Astrocyte of the spinal cord (primary cell): ENCODE results near the gene EEF2.

Experiments used
- DNase-seq: peaks from one replicate; pipeline ENCODE4 v3.0.0; 2011; ENCODE audit warnings: low read depth, low spot score
- H3K4me3 ChIP-seq: 2 replicates; pipeline ENCODE4 v1.5.1; 2011; ENCODE audit warnings: low read depth, mild to moderate bottlenecking, low read length, moderate library complexity
- in situ Hi-C: cut with HindIII; loops from 2 replicates; pipeline ENCODE4 v1.10.0; 2017; ENCODE audit warnings: low sequenced_read_pairs
- TF ChIP-seq, protein P1 (sequence below): IDR thresholded peaks from 2 replicates; pipeline ENCODE4 v1.5.1; 2012; ENCODE audit warnings: low read depth, mild to moderate bottlenecking, low read length, inconsistent platforms

Gene EEF2

DNA sequence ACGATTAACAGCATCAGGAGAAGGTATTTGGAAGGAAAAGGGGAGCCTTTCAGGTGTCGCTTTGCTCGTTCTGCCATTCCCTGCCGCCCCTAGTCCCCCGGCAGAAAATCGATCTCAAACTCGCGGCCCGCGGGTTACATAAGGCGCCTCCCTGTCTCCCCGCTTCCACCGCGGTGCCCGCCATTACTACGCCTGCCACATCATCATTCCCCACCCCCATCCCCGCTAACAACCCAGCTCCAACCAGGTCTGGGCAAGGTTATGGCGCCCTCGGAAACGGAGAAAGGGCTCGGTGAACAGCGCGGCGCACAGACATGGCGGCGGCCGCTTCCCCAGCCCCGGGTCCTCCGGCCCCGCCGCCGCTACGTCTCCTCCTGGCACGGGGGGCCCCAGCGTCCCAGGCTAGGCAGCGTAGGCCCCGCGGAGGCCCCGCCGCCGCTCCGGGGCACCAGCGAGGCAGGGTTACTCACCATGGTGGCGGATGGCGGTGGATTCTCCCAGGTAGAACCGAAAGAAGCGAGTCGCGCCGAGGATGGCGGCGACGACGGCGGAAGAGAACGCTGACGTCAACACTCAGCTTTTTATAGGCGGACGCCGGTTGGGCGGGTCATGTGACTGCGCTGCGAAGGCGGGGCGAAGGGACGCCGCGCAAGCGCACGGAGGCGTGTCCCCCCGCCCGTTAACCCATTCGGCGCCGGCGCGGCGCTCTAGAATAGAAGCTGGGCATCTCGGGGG lies at the start of gene EEF2:
Gene EEF2 (minus strand): TSS at position 556 of the 735 bp plus-strand sequence. CDS start 83 bp downstream, at position 473.
- in situ Hi-C loops = no loop called here
- DNase-seq = peak; percentile 87
- TF ChIP-seq, protein P1, sequence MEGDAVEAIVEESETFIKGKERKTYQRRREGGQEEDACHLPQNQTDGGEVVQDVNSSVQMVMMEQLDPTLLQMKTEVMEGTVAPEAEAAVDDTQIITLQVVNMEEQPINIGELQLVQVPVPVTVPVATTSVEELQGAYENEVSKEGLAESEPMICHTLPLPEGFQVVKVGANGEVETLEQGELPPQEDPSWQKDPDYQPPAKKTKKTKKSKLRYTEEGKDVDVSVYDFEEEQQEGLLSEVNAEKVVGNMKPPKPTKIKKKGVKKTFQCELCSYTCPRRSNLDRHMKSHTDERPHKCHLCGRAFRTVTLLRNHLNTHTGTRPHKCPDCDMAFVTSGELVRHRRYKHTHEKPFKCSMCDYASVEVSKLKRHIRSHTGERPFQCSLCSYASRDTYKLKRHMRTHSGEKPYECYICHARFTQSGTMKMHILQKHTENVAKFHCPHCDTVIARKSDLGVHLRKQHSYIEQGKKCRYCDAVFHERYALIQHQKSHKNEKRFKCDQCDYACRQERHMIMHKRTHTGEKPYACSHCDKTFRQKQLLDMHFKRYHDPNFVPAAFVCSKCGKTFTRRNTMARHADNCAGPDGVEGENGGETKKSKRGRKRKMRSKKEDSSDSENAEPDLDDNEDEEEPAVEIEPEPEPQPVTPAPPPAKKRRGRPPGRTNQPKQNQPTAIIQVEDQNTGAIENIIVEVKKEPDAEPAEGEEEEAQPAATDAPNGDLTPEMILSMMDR = no peak
- peak within 1 kb of the TSS; percentile 84 for H3K4me3 ChIP-seq

DNA sequence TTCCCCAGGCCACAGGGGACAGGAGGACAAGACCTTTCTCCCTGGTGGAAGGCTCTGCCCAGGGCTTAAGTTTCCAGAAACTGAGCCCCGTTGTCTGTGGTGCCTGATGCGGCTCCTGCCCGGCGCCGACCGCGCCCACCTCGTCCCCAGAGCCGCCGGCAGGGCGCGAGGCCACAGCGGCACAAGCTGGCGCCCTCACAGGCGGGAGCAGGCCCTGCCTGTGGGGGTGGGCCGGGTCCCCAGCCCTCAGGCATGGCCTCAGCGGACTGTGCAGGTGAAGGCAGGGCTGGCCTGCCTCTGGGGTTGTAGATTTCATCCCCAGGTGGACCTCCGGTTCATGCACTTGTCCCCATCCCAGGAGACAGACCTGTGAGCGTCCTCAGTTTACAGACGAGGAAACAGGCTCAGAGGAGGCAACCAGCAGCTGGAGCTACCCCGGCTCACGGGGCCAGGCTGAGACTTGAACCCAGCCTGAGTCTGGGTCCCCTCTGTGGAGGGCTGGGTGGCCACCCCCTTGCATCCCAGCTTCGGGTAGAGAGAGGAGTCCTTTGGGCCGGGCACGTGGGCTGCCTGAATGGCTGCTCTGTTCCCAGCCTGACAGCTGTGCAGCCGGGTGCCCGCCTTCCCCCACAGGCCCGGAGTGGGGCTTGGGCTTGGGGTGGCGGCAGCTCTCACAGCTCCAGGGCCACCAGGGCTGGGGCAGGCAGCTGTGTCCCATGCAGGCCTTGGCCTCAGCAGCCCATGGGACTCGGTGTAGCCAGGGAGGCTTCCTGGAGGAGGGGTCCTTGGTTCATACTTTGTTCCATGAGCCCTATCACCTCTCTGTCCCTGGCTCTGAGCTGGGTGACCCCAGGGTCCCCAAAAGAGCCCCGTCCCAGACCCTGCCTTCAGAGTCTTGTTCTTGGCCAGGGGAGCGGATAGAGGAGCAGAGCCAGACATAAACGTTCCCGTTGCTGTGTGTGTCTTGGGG lies 49.1 kb upstream of the EEF2 start:
- in situ Hi-C loops = no loop called here
- no peak overlapping the region for H3K4me3 ChIP-seq
- no peak for DNase-seq
- TF ChIP-seq, protein P1 = no peak

DNA sequence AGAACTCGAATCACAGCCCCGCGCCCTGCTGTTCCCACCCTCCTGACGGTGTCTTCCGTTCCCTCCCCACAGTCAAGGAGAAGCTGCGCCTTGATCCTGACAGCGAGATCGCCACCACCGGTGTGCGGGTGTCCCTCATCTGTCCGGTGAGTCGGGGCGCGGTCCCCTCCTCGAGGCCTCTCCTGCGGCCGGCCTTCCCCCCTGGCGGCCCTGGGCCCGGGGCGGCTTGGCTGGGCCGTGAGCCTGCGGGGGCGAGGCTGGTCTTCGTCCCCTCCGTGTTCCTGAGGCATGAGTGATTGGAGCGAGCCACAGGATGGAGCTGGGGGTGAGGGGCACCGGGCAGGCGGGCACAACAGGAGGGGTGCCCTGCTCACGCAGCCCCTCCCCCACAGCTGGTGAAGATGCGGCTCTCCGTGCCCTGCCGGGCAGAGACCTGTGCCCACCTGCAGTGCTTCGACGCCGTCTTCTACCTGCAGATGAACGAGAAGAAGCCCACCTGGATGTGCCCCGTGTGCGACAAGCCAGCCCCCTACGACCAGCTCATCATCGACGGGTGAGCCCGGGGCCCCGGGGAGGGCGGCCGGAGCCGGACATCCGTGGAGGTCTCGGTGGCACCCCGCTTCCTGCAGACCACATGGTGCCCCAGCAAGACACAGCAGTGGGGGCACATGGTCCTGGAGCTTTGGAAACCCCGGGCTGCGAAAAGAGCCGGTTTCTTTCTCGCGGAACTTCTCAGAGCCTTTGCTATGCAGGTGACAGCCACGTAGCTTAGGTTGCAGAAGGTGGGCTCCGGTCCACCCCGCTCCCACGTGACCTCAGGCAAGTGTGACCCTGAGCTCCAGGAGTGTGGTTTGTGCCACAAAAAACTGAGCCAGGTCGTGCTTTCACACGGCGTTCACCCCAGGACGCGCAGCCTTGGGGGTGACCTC lies 48.0 kb upstream of the EEF2 start:
- H3K4me3 ChIP-seq = no peak overlapping the region
- in situ Hi-C loops = no loop called here
- TF ChIP-seq, protein P1 = no peak
- no peak for DNase-seq

DNA sequence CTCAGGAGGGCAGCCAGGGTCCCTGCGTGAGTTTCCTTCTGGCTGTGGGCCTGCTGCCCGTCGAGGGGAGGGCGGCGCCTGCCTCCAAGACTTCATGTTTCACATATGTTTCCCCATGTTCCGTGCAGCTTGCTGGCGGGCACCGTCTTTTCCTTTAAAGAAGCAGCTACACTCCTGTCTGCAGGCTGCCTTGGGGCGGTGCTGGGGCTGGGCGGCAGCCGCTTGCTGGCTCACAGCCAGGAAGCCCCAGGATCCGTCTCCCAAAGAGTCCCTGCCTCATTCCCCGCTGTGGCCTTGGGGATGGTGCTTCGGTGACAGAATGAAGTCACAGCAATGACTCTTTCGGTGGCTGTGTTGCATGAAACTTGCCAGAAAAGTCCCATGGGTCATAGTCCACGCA lies 47.2 kb upstream of the EEF2 start:
- in situ Hi-C loops = no loop called here

DNA sequence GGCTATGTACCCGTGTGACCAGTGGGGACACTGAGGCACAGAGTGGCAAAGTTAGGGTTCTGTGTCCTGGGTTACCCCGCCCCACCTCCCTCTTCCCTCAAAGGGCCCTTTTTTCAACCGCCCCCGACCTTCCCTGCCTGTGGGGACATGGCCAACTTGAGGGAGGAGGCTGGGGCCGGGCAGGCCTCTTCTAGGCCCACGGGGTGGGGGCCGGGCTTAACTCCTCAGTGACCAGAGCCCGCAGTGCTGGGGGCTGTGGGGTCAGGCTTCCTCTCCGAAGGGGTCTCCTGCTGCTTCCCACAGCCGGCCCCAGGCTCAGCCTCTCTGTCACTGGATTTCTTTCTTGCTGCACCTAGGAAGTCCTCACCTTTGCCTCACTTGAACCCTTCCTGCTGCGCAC lies 46.2 kb upstream of the EEF2 start:
- no peak for DNase-seq
- no peak overlapping the region for H3K4me3 ChIP-seq
- in situ Hi-C loops = no loop called here
- TF ChIP-seq, protein P1 = no peak

More for the DNA sequence above, 47.2 kb upstream of the EEF2 start:
- no peak for DNase-seq
- TF ChIP-seq, protein P1 = no peak
- H3K4me3 ChIP-seq = no peak overlapping the region

DNA sequence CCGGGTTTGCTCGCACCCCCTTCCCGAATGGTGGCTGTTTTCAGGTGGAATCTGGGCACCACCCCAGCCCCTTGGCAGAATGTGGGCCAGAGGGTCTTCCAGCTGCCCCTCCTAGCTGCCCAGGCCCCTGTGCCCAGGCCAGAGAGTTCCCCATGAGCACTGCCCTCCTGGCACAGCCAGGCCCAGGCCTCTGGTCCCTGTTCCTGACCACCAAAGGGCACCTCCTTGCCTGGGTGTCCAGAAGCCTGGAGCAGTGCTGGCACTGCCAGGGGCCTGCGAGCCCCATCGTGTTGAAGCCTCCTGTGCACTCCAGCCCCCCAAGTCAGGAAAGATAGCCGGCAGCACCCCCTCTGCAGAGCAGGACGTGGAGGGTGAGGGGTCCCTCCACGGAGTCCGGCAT lies 45.7 kb upstream of the EEF2 start:
- DNase-seq = no peak
- in situ Hi-C loops = no loop called here
- H3K4me3 ChIP-seq = no peak overlapping the region
- TF ChIP-seq, protein P1 = no peak
